DMS53 treated with DMSO at 0.1 percent for 48 hours (cell line): ENCODE results near the gene NFKB2.

Experiments
- DNase-seq: peaks from one replicate; lab custom pipeline; 2025; ENCODE audit not compliant: unreplicated experiment; lab: John Stamatoyannopoulos, UW

Gene NFKB2

DNA sequence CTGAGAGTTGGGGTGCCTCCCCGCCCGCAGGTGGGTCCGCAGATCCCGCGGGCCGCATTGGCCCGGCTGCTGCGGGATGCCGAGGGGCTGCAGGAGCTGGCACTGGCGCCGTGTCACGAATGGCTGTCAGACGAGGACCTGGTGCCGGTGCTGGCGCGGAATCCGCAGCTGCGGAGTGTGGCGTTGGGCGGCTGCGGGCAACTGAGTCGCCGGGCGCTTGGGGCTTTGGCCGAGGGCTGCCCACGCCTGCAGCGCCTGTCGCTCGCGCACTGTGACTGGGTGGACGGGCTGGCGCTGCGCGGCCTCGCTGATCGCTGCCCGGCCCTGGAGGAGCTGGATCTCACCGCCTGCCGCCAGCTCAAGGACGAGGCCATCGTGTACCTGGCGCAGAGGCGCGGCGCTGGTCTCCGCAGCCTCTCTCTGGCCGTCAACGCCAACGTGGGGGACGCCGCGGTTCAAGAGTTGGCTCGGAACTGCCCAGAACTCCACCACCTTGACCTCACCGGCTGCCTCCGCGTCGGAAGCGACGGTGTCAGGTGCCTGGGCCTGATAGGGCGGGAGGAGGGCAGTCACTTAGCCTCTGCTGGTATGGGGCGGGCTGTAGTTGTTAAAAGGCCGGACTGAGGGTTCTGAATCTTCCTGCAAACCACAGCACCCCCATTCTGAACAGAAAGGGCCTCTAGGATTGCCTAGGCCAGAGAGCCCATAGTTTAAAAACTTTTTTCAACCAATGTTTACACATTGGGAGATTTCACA, 26.4 kb downstream of the NFKB2 start:
- peak; percentile 56 for DNase-seq

DNA sequence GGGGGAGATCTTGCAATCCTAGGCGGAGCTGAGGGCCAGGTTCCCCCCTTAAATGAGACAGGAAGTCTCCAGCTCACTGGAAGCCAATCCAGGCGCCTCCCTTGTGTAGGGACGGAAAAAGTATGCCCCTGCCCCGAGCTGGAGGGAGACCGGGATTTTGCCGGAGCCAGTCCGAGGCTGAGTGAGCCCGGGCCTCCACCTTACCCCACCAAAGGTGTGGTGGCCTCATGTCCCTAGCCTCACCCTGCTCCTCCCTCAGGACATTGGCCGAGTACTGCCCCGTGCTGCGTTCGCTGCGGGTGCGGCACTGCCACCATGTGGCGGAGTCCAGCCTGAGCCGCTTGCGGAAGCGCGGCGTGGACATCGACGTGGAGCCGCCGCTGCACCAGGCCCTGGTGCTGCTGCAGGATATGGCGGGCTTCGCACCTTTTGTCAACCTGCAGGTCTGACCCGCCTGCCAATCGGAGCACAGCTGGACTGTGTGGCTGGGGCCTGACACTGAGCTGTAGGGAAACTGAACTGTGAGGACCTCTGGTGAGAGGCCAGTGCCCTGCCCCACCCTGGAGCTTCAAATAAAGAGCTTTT, 27.1 kb downstream of the NFKB2 start:
- DNase-seq, result peak; percentile 78

DNA sequence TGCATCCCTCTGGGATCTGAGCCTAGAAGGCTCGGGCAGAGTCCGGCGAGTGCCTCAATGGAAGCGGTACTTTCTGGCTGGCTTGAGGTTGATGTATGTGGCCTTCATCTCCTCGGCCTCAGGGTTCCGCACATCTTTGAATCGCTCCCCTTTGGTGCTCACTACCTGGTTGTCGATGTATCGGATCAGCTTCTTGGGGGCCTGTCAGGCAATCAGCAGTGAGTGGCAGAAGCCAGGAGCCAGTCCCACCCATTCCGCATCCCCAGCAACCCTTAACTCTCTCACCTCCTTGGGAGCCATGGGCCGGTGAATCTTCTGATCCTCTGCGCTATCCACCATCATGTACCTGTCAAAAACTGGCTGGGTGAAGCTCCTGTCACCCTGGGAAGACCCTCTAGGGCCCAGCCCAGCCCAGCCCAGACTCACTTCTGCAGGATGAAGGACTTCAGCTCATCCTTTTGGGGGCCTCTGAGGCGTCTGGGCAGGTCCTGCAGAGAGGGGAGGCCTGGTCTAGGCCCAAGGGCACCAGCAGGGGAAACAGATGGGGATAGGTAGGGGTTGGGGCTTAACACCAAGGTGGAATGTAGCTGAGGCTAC, 28.0 kb downstream of the NFKB2 start:
- no peak for DNase-seq

DNA sequence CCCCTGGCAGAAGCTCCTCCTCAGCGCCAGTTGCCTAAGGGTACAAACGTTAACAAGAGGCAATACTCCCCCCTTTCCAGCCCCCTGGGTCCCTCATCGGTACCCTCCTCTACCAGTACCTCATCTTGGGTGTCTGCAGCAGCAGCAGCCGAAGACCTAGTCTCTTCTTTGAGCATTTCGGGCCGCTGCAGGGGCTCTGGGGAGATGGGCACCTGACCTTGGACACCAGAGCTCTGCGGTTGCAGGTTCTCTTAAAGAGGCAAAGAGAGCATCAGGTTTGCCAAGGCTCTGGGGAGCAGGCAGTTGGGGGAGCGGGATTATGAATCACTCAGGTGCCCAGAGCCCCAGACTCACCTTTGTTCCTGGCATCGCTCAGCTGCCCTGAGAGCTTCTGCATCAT, 28.6 kb downstream of the NFKB2 start:
- DNase-seq, result no peak

DNA sequence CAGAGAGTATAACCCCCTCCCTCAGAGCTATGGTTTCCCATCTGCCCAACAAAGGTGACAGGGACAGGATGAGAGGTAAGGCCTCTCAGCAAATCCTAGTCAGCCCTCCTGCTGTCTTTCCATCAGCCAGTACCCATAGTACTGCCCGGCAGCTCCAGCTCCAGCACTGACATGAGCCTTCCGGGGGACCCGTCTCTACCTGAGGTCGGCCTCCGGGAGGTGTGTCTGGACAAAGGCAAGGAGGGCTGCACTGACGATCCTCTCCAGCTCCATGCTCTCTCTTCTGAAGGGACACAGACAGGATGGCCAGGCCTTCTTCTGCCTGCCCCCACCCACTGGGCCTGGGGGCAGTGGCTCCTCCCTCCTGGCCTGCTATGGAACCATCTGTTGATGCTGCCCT, 29.4 kb downstream of the NFKB2 start:
- DNase-seq, result no peak

DNA sequence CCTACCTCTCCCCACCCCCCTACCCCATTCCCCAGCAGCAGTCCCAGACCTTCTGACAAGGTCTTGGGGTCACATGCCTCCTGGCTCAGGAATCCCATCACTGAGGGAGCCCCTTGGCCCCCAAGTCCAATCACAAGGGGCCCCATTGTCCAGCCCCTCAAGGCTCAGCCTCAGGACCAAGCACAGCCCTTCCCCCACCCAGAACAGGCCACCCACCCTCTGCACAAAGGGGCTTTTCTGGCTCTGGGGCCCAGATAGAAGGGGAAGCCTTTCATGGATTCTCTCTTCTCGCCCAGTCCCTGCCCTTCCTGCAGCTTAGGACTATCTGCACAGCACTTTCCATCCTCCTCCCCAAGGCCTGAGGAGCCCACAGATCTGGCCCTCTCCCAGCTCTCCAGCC, 29.9 kb downstream of the NFKB2 start:
- DNase-seq, result no peak

DNA sequence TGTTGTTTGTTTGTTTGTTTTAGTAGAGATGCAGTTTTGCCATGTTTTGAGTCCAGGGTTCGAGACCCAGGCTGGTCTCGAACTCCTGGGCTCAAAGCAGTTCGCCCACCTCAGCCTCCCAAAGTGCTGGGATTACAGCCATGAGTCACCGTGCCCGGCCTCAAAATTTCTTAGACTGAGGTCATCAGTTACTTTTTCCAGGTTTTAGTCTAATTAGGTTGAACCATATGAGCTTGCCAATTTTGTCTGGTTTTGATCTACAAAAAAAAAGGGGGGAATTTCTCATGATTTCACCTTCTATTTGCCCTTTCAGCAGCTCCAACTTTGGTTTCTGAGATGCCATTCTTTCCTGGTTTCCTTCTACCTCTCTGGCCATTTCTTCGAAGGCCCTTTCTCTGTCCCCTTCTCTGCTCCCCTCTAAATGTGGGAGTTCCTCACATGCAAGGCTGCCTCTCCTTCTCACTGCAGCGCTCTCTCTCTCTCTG, 31.3 kb downstream of the NFKB2 start:
- DNase-seq, result no peak

DNA sequence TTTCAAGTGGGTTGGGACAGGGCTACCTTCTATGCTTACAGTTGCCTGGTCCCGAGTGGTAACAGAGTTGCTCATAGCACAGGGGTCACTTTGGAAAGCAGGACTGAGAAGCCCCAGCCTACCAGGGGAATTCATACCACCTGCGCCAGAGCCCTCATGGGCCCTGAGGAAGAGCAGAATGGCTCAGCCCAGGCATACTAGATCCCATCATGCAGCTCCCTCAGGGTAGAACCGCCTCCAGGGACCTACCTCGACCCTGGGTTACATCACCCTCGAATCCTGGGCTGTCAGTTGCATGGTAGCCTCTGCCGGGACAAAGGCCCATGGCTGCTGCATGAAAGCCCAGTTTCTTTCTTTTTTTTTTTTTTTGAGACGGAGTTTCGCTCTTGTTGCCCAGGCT, 34.0 kb downstream of the NFKB2 start:
- DNase-seq, result no peak

DNA sequence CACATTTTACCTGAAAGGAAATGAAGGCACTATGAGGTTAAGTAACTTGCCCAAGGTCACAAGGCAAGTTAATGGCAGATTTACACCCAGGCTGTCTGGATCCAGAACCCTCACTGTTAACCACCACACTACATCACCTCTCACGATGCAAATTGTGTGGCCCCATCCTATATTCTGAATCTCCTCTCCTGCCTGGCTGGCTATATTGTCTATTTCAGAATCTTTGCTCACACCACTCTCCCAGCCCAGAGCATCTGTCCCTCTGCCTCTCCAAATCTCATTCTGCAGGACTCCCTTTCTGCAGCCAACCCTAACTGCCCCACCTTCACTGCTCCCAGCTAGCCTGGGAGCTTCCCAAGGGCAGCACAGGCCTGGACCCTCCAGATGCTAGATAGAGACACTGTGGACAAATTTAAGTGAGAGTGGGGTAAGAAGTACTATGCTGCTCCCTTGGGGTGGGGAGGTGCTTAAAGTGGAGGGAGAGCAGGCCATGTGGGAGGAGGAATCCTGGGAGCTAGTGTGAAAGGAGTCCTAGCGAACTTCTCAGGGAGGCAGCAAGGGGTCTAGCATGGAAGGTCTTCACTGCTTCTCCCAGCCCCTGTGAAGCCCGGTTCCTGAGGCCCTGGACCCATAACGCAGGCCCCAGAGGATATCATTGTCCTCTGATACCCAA, 36.1 kb downstream of the NFKB2 start:
- DNase-seq, result no peak

DNA sequence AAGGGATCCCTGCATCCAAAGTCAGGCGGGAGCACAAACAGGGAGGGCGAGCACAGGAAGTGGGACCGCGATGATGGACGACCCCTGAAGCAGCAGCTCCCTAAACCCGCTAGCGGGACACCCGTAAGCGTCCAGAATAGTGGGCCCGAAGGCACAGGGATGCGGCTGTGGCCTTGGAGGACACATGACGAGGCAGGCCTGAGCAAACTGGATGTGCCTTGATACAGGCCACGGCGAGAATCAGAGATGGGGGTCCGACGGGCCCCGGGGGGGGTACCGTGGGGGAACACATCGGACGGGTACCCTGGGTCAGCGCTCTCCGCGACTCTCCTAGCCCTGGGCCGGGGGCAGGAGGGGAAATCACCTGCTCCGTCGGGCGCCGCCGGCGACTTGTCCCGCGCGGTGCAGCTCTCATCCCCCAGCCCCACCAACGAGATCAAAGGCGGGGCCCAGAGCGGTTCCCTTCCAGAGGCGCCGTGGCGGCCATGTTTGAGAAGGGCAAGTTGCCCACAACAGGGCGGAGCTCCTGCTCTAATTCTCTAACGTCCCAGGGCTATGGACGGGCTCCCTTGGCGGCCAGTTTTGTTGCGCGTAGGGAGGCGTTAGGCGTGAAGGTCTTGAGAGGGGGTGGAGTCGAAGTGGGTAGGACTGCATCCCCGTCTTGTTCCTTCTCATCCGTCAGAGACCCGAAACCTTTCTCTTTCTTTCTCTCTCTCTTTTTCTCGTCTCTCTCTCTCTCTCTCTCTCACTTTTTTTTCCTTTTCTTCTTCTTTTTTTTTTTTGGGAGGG, 36.9 kb downstream of the NFKB2 start, which contains the start of gene CUEDC2:
Gene CUEDC2 (minus strand): TSS at position 413 of the 789 bp plus-strand sequence. CDS start 7,386 bp downstream, outside the sequence.
- DNase-seq, result peak; percentile 91

DNA sequence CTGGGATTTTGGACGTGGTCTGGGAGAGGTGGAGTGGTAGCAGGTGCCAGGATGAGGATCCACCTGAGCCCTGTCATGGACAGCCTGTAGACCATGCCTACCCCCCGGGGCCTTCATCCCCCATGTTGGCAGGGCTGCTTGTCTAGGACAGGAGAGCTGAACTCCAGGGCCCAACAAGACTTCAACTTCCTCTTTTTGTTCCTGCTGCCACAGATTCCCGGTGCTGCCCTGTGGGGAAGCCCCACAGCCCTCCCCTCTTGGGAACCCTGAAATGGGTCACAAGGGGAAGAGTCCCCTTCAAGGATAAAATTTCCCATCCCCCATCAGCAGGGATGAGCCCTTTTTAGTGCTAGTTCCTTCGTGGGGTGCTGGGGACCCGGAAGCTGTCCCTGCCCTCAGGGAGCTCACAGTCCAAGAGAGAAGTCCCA, 38.1 kb downstream of the NFKB2 start:
- no peak for DNase-seq

DNA sequence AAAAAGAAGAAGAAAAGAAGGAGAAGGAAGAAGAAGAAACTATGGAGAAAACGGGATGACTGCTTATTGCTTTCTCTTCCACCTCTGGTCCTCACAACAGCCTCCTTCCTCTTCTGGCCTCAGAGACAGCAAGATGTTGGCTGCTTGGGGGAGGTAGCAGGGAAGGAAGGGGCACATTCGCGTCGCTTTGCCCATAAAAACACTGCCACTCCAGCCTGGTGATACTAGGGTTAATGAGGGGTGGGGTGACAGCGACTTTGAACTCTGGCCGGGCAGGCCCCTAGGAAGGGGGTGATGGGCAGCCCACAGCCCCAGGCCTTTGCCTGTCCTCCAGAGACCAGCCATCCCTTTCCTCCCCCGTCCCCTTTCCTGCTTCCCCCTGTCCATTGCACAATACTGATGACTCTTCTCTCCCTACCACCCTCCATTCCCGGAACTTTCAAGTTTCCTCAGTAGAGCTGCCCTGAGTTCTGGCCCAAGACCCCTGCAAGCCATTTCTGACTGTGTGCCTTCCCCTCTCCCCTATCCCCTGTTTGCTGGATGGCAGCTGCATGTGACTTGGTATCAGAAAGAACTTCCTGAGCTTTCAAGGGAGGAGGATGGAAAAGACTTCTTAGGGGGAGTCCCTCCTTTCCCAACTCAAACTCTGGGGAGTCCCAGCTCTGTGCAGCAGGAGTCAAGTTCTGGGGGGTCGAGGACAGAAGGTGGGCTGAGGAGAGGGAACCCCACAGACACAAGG, 39.1 kb downstream of the NFKB2 start:
- DNase-seq, result no peak

DNA sequence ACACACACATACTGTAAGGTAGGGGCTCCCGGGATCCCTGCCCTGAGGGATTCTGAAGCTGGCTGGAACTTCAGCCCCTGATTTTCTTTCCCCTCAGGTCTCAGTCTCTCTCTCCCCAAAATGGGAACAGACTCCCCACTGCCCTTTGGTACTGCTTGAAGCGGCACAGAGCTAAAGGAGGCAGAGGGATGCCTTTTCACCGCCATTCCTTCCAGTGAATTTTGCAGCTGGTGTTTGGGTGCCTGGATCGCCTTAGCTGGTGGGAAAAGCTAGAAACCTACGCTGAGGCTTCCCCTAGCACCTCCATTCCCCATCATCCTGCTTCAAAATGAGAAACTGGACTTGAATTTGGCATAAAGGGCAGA, 39.6 kb downstream of the NFKB2 start:
- DNase-seq, result no peak

DNA sequence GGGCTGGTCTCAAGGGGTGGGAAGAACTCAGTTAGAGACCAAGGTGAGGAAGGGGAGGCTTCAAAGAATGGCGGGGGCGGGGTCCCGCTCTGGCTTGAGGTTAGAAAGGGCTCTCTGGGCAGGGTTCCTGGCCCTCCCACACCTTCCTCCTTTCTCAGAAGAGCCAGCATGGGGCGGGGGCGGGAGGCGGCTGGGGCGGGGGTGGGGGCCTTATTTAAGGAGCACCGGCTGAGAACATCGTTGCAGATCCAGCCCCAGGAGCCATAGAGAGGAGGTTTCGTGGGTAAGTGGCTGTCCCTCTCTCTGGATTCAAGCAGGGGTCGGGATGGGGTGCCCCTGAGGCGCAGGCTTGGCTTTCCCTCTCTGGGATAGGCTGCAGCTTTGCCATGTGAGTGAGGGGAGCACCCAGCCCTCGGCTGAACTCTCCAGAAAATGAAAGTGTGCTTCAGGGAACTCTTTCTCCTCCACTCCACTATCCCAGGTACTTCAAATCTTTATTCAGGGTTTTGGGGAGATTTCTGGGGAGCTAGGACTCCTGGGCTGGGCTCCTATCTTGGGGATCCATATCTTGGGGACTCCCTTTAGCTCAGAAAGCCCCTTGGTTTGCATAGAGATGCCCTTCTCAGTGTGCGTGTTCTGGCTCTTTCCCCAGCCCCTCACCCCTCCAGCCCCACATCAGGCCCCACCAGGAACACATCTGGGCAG, 40.2 kb downstream of the NFKB2 start:
- DNase-seq, result no peak

DNA sequence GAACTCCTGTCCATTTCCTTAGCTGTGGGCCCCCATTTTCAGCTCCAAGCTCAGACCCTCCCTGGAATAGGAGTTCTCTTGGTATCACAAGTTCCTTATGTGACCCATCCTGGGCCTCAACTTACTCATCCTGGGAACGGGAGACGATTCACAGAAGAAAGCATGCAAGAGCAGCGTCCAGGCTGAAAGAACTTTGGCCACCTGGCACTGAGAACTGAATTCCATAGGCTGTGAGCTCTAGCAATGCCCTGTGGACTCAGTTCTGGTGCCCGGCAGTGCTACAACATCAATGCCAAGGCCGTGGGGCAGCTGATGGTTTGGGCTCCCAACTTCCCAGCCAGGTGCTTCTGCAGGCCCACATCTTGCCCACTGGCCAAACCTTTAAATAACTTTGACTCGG, 40.8 kb downstream of the NFKB2 start:
- no peak for DNase-seq

DNA sequence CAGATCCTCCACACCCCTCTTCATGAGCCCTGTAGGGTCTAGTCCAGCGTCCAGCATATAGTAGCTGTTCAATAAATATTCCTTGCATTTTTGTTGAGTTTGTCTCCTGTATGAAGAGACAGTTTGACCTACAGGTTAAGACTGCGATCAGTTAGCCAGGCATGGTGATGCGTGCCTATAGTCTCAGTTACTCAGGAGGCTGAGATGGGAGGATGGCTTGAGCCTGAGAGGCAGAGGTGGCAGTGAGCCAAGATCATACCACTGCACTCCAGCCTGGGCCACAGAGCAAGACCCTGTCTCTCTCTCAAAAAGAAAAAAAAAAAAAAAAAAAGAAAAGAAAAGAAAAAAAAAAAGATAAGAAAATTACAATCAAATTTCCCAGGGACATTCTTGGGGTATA, 42.0 kb downstream of the NFKB2 start:
- no peak for DNase-seq

DNA sequence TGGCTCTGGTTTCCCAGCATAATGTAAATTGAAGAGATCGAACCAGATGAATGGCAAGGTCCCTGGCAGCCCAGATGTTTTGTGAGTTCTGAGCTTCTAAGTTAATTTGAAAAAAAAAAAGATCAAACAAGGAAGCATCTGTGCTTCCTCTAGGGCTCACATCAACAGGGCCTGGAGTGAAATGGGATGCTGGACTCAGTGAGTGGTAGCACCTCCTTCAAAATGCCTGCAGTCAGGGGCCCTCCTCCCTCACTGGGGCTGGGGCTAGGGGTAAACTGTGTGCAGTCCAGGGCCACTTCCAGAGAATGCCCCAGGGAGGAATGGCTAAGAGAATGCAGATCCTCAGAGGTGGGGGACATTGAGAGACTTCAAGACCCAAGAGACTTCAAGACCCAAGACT, 42.9 kb downstream of the NFKB2 start:
- DNase-seq, result no peak

DNA sequence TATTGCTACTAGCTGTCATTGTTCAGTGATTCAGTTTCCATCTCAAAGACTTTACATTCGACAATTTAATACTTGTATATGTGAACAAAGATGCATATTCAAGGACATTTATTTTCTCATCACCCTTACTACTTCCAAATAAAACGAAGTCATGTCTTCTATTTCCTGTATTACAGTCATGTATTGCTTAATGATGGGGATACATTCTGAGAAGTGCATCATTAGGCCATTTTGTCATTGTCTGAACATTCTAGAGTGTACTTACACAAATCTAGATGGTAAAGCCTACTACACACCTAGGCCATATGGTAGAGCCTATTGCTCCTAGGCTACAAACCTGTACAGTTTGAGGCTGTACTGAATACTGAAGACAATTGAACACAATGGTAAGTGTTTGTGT, 49.3 kb downstream of the NFKB2 start:
- no peak for DNase-seq

DNA sequence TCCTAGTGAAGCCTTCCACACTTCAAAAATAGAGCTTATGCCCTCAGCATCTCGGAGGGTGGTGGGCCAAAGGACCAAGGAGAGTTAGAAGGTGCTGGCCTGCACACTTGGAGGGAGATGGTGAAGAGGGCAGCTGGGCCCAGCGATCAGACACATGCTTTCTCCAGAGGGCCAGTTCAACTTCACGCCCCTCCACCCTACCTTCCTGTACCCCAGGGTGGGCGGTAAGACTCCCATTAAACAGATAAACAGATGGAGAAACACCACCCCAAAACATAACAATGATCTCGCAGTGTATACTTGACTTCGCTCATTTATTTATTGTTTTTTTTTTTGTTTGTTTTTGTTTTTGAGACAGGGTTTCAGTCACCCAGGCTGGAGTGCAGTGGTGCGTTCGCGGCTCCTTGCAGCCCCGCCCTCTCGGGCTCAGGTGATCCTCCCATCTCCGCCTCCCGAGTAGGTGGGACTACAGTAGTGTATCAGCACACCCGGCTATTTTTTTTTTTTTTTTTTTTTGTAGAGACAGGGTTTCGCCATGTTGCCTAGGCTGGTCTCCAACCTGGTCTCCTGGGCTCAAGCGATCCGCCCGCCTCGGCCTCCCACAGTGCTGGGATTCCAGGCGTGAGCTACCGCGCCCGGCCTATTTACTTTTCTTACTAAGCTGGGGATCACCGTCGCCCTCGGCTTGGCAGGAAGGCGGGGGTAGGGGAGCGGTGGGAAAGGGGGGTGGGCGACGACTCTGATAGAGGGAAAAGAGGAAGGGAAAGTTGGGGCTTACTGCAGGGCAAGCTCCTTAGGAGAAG, 54.0 kb downstream of the NFKB2 start:
- peak; percentile 71 for DNase-seq
